ENCODE results near the gene DUT.

The DUT gene

DNA sequence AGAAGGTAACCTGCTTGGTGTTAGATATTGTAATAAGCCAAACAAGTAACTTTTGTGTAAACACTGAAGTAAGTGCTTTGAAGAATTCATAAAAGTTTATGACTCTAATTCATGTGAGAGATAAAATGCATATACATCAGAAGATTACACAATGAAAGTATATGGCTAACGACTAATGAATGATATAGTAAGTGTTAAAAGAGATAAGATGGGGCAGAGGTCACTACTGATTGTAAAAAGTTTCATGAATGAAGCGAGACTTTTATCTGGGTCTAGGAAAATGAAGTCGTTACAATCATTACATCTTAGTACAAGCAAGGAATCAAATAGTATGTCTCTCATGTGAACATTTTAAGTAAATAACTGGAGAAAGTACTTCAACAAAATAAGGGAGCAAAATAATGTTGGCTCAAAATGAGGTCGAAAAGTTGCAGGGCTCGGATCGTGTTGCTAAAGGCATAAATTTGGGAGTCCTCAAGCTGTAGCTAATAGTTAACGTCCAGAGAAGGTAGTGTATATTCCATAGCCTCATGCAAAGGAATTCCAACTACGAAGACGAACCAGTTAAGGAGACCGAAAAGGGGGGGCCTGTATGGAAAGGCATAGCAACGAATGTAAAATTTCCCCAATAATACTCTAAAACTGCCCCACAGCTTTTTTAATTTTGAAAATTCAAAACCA is 984 bp upstream of the DUT start:
- DNase-seq (ENCODE audit: low read depth in 2 of 2) = no peak

DNA sequence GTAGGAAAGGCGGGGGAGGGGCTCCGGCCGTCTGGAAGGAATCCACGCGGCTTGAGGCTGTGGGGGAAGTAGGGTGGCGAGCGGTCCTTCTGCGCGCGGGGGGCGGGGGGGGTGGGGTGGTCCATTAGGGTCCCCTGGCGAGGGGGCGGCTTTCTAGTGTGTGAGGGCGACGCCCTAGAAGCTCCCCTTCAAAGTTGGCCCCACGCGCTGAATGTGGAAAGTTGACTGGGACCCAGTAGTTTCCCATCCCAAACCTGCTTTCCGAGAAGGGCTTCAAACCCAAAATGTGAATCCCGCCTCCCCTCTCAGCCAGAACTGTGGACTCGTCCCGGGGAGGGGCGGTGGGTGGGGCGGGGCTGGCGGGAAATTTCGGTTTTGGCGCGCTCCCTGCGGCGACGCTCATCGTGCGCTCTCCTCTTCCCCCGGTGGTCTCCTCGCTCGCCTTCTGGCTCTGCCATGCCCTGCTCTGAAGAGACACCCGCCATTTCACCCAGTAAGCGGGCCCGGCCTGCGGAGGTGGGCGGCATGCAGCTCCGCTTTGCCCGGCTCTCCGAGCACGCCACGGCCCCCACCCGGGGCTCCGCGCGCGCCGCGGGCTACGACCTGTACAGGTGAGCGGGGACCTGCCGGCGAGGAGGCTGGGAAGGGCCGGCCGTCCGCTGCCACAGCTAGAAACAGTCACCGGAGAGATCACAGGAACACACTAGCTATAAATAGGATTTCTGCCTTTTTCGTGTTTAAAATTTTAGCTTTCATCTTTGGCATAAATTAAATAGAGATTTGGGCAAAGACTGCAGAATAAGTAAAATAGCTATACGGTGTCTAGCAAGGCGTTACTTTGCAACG is 790 bp downstream of the DUT start:
- peak; percentile 41 for DNase-seq (ENCODE audit: low read depth in 2 of 2)

- DNase-seq (ENCODE audit: low read depth in 2 of 2) = no peak
Measured at GRCh38 chr15:48332642-48333034, 1.4 kb downstream of the DUT start.

DNA sequence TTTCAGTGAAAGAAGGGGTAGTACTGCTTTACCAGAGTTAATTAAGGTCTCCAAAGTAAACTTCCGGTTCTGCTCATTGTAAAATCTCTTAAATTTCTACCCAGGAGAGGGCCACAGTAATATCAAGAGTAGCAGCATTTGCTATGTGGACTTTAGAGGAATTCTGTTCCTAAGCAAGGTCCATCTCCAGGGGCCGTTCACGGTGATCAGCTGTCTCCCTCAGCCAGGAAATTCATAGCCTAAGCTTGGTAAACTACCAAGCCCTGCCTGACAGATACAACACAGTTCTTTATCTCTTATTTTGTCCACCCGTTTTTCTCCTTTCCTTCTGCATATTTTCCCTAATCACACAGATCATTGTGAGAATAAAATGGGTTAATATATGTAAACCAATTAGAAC is 2.3 kb downstream of the DUT start:
- DNase-seq (ENCODE audit: low read depth in 2 of 2) = no peak

GRCh38 chr15:48334260-48334659 is 3.0 kb downstream of the DUT start:
- DNase-seq (ENCODE audit: low read depth in 2 of 2) = no peak

- DNase-seq (ENCODE audit: low read depth in 2 of 2) = no peak
Measured at GRCh38 chr15:48336940-48337339, 5.7 kb downstream of the DUT start.

GRCh38 chr15:48337607-48338006 is 6.4 kb downstream of the DUT start:
- no peak for DNase-seq (ENCODE audit: low read depth in 2 of 2)

- DNase-seq (ENCODE audit: low read depth in 2 of 2) = no peak
Measured at GRCh38 chr15:48340111-48340510, 8.9 kb downstream of the DUT start.

GRCh38 chr15:48343865-48344264 is 12.6 kb downstream of the DUT start:
- no peak for DNase-seq (ENCODE audit: low read depth in 2 of 2)

DNA sequence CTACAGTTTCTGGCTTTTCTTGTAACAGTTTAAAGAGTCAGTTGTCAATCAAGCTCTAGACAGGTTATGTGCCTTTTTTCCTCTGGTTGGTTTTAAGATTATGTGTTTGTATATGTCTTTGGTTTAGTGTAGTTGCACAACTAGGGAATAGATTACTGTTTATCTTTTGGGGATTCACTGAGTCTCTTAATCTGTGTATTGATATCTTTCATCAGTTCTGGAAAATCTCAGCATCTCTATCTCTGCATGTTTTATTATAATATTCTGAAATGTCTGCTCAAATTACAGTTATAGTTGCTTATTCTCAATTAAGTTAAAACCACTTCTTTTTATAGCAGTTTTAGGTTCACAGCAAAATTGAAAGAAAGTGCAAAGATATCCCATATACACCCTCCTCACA is 14.3 kb downstream of the DUT start:
- DNase-seq (ENCODE audit: low read depth in 2 of 2) = no peak

DNA sequence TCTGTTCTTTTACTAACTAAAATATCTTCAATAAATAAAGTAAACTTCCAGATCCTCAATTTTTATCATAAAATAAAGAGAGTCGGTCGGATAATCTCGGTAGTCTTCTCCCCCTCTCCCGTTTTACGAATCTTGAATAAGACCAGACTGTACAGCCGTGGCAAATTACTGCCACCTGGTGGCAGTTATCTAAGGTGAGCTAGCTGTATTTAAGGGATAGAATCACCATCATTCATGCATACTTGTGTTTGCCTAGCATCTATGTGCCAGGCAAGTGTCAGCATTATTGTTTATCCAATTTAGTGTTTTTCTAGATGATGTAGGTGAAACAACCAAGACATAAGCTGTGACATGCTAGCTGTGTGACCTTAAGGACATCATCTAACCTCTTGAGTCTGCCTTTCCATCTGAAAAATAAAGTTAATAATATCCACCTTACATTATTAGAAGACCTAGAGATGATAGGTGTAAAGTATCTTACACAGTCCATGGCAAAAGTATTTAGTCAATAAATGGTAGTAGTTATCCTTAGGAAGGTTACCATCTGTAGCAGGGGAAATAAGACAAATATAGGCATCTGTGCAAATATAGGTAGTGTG is 21.3 kb downstream of the DUT start:
- DNase-seq (ENCODE audit: low read depth in 2 of 2) = no peak

GRCh38 chr15:48354694-48355303 is 23.6 kb downstream of the DUT start:
- no peak for DNase-seq (ENCODE audit: low read depth in 2 of 2)

DNA sequence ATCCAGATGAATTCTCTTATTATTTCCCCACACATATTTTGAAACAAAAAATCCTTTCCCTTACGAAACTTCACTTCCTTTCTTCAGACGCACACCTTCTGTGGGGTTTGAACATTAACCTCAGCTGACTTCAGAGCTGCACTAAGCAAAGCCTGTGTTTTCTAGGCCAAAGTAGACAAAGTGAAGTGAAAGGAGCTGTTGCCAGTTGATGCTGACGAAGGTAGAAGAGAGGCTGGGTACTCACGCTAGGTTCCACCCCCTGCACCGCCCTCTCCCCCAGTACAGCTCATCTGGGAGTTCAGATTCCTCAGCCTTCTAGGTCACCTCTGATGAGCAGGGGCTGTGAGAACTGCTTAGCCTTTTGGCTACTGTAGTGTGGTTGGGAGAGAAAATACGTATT is 24.1 kb downstream of the DUT start:
- DNase-seq (ENCODE audit: low read depth in 2 of 2) = no peak

- no peak for DNase-seq (ENCODE audit: low read depth in 2 of 2)
Measured at GRCh38 chr15:48358229-48359152, 27.3 kb downstream of the DUT start.

GRCh38 chr15:48360841-48361240 is 29.6 kb downstream of the DUT start:
- no peak for DNase-seq (ENCODE audit: low read depth in 2 of 2)

- no peak for DNase-seq (ENCODE audit: low read depth in 2 of 2)
Measured at GRCh38 chr15:48361685-48362084, 30.5 kb downstream of the DUT start.

DNA sequence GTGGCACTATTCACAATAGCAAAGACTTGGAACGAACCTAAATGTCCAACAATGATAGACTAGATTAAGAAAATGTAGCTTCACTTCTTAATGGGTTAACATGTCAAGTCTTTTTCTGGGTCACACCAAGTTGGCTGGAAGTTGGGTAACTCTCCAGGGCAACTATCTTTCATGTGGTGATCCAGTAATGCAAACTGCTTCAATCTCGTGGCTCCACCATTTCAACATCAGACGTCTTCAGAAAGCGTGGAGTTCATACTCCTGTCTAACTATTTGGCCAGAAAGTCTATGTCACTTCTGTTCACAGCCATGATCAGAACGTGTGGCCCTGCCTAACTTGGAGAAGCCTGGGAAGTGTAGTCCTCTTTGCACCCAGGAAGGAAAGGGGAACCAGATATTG is 32.2 kb downstream of the DUT start:
- DNase-seq (ENCODE audit: low read depth in 2 of 2) = no peak

- DNase-seq (ENCODE audit: low read depth in 2 of 2) = no peak
Measured at GRCh38 chr15:48365575-48365974, 34.3 kb downstream of the DUT start.

DNA sequence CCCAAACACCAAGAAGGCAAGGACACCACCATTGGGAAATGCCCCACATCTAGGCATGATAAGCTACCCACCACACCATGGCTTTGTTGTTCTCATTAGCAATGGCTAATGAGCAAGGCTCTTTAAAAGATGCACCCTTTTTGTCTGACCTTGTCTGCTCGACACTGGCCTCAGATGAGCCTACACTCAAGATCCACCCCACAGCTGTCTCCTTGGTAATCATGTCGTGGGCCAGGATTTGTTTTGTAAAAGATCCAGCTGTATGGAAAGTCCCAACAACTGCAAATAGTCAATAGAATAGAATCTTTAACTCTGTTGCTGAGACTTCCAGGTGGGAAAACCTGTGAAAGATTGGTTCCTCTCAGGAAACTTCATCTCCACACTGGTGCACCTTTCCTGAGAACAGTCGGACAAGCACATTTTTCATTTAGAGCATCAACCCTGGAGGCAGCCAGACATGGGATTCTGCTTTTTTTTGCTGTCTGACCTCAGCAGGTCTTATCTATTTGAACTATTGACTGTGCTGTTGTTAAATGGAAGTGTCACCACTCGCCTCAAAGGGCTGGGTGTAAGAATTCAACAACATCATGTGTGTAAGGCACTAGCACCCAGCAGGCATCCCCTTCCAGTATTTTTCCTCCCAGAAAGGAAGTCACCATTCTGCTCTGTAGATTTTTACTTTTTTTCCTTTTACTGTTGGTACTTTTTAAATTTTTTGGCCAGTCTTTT is 35.5 kb downstream of the DUT start:
- DNase-seq (ENCODE audit: low read depth in 2 of 2) = no peak

DNA sequence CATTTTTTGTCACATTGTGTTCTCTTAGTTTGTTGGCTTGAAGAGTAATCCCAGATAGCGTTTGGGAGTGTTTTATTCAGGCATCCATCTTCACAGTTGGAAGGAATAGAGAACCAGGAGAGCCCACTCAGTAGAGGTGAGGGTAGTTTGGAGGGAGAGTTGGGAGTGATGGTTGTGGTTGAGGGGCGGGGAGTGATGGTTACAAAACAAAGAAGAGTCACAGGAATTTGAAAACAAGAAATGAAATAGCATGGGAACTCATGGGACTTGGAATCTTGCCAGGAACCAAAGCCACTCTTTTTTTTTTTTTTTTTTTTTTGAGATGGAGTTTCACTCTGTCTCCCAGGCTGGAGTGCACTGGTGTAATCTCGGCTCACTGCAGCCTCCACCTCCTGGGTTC is 36.3 kb downstream of the DUT start:
- no peak for DNase-seq (ENCODE audit: low read depth in 2 of 2)

DNA sequence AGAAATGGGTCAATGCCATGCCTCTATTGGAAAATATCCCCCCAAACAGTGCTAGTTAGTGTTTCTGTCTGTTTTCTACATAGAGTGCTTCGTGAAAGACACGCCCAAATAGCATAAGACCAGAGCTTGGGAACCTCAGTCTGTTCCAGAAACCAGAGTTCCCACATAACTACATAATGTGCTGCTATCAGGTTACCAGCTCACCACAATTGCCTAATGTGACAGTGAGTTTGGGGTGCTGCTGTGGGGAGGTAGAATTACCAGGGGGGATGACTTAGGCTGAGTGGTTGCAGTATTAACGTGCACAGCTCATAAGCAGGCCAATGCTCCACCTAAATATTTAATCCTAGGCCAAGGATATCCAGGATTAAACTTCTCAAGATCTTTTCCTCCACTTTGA is 39.2 kb downstream of the DUT start:
- no peak for DNase-seq (ENCODE audit: low read depth in 2 of 2)
